Measurements from ENCODE around the gene CCND2.
"Not testable (repeated sequence)": the region's sequence is repeated elsewhere in the genome, so short reads cannot be mapped to it uniquely, and the experiment has no call there.

The CCND2 gene

DNA sequence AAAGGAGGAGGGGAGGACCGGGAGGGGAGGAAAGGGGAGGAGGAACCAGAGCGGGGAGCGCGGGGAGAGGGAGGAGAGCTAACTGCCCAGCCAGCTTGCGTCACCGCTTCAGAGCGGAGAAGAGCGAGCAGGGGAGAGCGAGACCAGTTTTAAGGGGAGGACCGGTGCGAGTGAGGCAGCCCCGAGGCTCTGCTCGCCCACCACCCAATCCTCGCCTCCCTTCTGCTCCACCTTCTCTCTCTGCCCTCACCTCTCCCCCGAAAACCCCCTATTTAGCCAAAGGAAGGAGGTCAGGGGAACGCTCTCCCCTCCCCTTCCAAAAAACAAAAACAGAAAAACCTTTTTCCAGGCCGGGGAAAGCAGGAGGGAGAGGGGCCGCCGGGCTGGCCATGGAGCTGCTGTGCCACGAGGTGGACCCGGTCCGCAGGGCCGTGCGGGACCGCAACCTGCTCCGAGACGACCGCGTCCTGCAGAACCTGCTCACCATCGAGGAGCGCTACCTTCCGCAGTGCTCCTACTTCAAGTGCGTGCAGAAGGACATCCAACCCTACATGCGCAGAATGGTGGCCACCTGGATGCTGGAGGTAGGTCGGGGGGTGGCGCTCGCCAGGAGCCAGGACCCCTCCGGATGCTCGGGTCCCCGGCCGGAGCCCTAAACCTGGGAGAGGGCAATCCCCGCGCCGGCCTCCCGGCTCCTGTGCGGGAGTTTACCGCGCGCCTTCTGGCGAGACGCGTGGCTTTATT, at the start of gene CCND2:
CCND2 (plus strand) TSS at position 111 of the 744 bp plus-strand sequence; CDS start at position 390, 279 bp downstream.
- peak in 48 of 56 donors; percentile 27 to 90 (median 76) for DNase-seq

DNA sequence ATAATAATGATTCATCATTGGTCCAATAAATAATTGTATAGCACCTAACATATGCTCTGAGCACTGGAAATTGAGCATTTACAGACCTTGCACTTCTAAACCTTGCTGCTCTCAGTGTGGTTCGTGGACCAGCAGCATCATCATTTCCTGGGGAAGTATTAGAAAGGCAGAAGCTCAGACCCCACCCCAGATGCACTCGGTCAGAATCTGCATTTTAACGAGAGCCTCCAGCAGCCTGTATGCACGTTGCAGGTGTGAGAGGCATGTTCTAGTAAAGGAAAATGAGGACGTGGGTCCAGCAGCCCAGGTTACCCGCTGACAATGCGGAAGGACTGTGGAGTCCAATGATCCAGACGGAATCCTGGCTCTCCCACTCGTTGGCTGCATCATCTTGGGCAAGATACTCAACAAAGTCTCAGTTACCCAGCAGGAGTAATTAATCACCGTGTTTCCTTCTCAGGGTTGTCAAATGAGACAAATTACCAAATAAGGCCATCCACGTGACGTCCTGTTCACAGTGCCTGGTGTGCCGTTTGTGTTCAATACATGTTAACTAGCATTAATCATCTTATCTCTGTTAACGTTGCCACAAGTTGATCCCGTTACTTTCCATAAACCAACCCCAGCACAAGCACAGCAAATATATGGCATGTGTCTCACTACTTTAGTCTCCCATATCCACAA, 49.2 kb upstream of the CCND2 start:
- DNase-seq = no peak

DNA sequence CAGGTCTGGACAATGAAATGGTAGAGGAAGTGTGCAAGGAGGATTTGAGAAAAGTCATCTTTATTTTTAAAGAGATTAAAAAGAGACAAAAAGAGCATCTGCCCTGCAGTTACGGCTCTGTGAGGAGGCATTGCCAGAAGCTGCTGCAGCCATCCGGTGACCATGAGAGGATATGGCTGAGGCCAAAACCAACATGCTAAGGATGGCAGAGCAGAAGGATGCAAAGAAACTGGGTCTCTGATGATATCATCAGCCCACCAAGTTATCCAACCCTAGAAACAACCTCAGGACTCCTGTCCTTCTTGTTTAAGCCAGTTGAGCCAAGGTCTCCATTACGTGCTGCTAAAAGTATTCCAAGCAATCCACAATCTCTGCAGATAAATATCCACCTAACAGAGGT, 48.0 kb upstream of the CCND2 start:
- no peak for DNase-seq

DNA sequence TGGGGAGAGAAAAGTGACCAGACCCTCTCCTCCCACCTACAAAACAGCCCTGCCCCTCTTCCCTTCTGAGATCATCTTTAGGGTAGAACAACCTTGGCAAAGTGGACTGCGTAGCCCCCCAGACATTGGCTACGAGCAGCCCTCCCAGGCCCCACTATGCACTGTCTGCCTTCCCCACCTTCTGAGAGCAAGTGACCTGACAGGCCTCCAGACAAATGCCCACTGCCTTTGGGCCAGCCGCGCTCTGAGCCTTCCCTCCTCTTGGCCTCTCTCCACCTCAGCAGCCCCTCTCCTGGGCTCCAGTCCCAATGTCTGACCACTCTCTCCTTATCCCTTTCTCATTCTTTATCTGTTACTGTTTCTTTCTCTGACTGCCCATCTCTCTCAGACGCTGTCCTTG, 46.5 kb upstream of the CCND2 start:
- no peak for DNase-seq

DNA sequence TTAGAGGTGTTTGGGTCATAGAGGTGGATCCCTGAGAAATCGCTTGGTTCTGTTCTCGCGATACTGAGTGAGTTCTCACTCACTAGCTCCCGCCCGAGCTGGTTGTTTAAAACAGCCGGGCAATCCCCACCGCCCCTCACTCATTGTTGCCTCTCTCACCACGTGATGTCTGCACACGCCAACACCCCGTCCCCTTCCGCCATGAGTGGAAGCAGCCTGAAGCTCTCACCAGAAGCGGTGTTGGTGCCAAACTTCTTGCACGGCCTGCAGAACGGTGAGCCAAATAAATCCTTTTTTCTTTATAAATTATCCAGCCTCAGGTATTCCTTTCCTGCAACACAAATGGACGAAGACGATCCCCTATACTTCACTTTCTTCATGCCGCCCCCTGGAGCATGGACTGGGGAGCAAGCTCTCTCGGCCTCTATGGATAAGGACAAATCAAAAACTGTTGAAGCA, 45.4 kb upstream of the CCND2 start:
- DNase-seq = no peak

DNA sequence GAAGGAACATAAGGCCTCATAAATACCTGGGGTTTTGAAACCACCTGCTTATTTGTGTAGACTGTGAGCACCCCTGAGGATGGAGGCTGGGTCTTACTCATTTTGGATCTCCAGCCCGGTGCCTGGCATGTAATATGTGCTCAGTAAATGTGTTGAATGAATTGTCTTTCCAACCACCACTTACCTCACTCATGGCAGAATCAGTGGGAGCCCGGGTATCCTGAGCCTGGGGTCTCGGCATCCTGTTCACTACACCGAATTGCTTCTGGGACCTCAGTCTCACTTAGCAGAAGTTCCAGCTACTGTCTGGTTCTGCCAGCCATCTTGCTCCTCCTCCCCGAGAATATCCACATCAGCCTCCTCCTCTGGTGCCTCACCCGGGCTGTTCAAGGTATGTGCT, 43.0 kb upstream of the CCND2 start:
- DNase-seq = no peak

DNA sequence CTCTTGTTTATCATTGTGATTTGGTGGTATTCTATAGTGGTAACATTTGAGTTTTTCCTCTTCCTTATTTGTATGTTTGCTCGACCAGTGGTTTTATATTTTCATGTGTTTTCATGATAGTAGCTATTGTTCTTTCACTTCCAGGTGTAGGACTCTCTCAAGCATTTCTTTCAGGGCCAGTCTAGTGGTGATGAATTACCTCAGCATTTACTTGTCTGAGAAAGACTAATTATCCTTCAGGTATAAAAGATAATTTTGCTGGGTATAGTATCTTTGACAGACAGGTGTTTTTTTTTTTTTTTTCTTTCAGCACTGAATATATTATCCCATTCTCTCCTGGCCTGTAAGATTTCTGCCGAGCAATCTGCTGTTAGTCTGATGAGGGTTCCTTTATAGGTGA, 35.0 kb upstream of the CCND2 start:
- DNase-seq = no peak

DNA sequence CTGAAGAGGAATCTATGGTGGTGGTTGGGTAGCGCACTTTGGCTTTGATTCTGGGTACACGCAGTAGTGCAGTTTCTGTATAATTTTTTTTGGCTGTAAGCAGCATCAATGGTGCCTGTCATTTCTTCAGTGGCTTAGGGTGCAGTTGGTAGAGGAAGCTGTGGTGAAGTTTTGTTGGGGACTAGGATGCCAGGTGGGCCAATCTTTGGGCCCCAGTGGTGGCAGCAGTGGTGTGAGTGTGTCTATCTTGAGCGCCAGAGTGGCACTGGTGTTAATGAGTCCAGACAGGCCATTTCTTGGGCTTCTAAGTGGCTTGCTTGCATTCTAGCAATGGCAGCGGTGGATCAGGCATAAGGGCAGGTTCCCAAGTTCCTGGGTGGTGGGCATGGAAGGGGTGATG, 33.8 kb upstream of the CCND2 start:
- DNase-seq = no peak

DNA sequence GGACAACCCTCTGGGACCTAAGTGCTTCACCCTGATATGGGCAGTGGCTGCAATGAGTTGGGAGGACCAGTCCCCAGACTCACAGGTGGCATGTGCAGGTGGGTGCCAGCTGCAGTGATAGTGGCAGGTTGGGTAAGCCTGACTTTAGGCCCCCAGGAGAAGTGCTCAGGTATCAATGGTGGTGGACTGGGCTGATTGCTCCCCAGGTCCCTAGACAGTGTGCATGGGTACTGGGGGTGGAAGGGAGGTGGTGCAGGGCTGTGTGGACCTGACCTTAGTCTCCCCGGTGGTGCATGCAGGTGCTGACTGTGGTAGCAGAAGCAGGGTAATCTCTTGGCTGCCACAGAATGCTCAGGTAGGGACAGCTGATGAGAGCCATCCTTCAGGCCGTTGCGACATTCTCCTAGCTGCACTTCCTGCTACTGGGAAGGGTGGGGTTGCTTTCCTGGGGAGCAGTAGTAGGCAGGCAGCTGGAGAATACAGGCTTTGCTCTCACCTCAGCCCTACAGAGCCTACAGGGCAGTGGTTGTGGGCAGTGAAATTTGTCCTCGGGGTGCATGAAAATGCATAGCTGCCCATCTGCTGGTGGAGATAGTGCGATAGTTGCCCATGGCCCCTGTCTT, 33.3 kb upstream of the CCND2 start:
- DNase-seq = no peak

DNA sequence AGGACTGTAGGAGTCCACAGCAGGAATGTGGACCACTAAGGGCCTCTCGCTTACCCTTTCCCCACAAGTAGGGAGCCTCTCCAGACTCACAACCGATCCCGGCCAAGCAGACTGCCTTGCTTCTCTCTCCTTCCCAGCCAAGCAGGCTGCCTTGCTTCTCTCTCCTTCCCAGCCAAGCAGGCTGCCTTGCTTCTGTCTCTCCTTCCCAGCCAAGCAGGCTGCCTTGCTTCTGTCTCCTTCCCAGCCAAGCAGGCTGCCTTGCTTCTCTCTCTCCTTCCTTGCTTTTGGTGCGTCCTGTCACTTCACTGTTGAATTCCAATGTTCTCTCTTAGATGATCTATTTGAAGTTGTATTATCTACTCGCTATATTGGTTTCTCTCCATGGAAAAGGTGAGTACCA, 32.6 kb upstream of the CCND2 start:
- no peak for DNase-seq

DNA sequence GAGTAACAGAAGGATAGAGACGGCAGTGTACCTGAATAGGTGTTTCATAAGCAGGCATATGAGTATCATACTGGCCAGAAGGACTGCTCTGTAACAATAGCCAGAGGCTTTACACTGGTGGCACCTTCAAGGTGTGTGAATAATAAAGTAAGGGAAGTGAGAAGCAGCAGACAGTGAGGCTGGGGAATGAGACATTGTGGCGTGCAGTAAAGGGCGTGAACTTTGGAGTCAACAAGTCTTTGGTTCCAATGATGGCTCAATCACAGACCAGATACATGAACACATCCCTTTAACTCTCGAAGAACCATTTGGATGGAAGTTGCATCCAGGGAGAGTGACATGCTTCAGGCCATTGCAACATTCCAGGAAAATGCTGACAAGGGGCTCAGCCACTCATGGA, 32.0 kb upstream of the CCND2 start:
- DNase-seq = no peak

DNA sequence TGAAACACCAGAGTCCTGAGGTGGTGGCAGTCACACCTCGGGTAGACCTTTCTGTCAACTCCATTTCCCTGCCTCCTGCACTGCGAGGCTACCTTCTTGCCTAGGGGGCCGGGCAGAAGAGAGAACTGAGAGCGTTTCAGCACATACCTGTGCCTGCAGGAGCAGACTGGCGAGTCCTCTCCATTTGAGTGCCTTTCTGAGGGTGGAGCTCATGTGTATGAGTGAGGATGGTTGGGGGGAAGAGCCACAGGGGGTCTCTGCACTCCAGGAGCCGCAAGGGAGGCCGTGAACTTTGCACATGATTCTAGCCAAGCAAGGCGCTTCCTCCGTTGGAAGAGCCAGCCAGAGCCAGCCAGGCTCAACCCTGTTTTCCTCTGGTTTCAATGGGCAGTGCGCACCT, 31.0 kb upstream of the CCND2 start:
- DNase-seq = no peak

DNA sequence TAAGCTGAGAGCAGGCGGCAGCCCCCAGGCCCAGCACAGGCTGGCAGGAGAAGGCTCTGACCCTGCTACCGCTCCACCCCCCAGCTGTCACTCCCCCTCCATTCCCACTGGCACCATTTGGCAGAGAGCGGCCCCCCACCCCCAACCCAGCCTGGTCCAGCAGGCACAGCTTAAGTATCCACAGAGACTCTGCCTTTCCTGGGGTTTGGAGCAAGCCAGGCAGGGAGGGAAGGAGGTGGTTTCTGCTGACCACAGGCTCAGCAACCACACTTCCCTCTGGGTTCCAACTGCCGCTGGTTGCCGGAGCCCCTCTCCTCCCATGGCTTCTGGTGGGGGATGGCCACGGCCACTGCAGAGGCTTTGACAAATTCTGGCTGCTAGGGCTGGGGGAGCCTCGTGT, 30.5 kb upstream of the CCND2 start:
- DNase-seq = no peak

DNA sequence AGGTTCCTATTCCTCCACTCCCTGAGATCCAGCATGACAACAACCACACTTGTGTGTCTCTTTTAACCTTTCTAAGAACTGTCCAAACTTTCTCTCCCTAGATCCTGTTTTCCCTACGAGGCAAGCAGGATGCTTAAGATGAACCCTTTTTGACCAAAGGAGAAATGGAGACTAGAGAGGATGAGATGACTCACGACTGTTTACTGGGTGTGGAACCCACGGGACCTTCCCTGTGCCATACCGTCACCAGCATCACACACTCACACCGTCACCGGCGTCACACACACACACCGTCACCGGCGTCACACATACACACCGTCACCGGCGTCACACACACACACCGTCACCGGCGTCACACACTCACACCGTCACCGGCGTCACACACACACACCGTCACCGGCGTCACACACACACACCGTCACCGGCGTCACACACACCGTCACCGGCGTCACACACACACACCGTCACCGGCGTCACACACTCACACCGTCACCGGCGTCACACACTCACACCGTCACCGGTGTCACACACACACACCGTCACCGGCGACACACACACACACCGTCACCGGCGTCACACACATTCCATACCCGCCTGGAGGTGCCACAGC, 30.0 kb upstream of the CCND2 start:
- not testable (repeated sequence) for DNase-seq

DNA sequence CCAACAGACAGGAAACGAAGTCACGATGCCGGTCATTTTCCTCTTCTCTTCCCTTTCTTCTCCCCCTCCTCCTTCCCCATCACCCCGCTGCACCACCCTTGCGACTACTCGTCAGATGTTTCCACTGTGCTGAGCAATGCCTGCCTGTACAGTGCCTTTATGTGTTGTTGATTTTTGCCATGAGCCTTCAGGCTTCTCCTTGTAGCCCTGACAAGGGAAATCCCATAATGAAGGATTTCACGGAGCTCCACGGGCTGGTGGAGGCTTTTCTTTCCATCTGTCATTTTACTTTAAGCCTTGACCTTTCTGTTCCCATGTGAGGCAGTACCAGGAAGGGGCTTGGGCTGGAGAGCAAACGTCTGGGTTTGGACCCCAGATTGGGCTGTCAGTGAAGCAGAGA, 28.7 kb upstream of the CCND2 start:
- DNase-seq = no peak

DNA sequence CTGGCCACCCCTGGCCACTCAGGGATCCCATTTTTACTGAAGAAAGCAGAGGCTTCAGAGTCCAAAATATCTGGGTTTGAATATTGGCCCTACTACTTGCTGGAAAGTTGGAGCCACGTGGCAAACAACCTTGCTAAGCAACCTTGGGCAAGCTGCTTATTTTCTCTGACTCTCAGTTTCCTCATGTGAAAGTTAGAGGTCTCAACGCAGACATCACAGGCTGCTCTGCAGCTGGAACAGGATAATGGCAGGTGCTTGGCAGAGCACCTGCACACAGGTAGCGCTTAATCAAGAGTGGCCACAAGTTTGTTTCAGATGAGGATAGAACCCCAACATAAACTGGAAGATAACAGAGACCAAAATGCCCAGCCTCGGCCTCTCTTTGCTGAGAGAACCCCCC, 28.1 kb upstream of the CCND2 start:
- no peak for DNase-seq

DNA sequence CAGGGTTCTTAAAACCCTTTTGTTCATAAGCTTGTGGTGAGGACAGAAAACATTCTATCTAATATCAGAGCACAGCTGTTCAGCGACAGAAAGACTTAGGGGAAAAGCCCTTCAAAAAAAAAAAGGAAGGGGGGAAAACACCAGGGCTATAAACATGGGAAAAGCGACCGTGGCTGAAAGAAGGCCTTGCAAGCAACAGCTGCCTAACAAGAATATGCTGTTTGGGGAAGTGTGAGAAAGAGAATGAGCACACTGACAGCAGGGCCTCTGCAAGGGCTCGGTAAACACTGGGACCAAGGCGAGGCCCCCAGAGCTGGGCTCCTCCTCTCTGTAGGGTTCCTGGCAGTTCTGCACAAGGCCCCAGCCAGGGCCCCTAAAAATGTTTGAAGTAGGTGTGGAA, 27.4 kb upstream of the CCND2 start:
- DNase-seq = no peak

DNA sequence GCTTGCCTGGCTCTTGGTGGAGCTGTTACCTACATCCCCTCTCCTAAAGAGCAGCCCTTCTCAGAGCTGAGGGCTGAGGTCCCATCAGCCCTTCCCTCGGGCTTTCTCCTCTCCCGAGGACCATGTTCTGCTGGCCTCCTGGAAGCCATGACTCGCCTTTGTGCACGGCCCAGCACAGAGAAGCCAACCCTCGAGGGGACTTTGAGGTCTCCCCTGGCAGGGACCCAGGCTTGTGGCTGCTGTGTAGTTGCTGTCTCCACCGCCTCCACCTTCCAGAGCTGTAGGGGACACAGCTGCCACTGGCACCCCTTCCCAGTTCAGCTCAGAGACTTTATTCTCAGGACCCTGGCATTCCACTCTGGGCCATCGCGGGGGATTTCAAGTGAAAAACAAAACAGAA, 22.9 kb upstream of the CCND2 start:
- no peak for DNase-seq

DNA sequence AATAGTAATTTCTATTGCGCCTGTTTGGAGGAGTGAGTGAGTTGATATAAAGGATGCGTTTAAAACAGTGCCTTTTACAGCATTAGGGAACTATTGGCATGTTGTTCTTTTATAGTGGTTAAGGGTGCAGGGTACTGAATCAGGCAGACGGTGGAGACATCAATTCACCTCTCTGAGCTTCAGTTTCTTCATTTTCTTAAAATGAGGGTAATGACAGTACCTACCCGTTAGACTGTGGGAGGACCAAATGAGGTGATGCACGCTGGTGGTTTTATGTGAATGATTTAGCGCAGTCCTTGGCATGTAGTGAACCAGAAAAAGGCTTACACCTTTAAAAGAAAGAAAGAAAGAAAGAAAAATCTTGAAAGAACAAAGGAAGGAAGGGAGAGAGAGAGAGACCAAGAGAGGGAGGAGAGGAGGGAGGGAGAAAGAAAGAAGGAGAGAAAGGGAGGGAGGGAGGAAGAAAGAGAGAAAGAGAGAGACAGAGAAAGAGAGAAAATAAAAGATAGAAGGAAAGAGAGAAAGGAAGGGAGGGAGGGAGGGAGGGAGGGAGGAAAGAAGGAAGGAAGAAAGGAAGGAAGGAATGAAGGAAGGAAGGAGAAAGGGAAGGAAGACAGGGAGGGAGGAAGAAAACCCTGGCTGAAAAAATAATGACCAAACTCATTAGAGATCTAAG, 22.2 kb upstream of the CCND2 start:
- no peak for DNase-seq

DNA sequence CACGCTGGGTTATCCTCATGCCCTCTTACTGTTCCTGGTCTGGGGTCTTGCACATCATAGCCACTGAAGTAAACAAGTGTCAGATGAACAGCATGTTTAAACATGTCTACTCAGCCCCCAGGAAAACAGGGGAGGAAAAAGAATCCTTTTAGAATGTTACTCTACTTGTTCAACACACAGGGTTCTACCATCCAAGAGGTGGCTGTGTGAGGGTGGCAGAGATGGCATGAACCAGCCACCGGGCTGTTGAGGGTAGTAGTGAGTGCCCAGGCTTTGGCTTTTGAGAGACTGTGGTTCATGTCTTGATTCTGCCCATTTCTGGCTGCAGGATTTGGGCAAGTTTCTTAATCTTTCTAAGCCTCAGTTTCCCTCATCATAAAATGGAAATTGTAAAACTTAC, 21.6 kb upstream of the CCND2 start:
- DNase-seq = no peak

DNA sequence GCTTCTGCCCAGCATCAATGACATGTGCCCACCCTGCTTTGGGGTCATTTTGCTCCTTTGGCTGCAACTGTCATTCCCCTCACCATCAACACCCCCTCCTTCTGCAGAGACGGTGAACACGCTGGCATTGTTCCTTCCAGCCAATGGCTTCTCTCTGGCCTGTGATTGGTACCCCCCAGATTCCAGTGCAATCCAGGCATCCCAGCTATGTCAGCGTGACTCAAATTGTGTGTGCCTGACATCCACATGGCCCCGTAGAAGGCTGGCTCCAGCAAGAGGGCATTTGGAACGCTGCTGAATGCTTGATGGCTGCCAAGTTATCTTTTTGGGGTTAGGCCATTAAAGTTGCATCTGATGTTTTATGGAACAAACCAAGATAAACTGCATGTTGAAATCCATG, 21.0 kb upstream of the CCND2 start:
- no peak for DNase-seq

Measured in amygdala (tissue), 56 donors.